Neuronal stem cell (in vitro differentiated cells): ENCODE measurements around the gene PTTG1IP2.

ENCODE experiments used
- DNase-seq: peaks from one replicate; pipeline ENCODE4 v3.0.0-alpha.2; 2013; ENCODE audit warnings: low spot score
- H2AFZ ChIP-seq: one replicate; pipeline ENCODE4 v1.6.1; 2013; ENCODE audit warnings: mild to moderate bottlenecking, low read length, inconsistent platforms
- H2AK5ac ChIP-seq: 2 replicates; pipeline ENCODE4 v1.6.1; 2013; ENCODE audit warnings: low read depth, mild to moderate bottlenecking, inconsistent platforms, low read length, moderate library complexity, mixed read lengths
- H2BK120ac ChIP-seq: 2 replicates; pipeline ENCODE4 v1.6.1; 2013; ENCODE audit warnings: low read depth, mild to moderate bottlenecking, inconsistent platforms, low read length, moderate library complexity, mixed read lengths
- H2BK12ac ChIP-seq: one replicate; pipeline ENCODE4 v1.6.1; 2013; ENCODE audit warnings: low read length, inconsistent platforms
- H2BK15ac ChIP-seq: 2 replicates; pipeline ENCODE4 v1.6.1; 2013; ENCODE audit warnings: mild to moderate bottlenecking, low read length, inconsistent platforms, mixed read lengths
- H2BK5ac ChIP-seq: one replicate; pipeline ENCODE4 v1.6.1; 2013; ENCODE audit warnings: inconsistent platforms, mild to moderate bottlenecking, low read length, moderate library complexity
- H3K14ac ChIP-seq: one replicate; pipeline ENCODE4 v1.6.1; 2013; ENCODE audit warnings: low read length, inconsistent platforms
- H3K18ac ChIP-seq: 2 replicates; pipeline ENCODE4 v1.6.1; 2013; ENCODE audit warnings: low read length, inconsistent platforms
- H3K23ac ChIP-seq: 2 replicates; pipeline ENCODE4 v1.6.1; 2013; ENCODE audit warnings: low read depth, mild to moderate bottlenecking, mixed read lengths, low read length, inconsistent platforms; ENCODE audit not compliant: poor library complexity
- H3K27ac ChIP-seq: replicated peaks from 3 replicates; pipeline ENCODE4 v1.5.1; 2013; ENCODE audit warnings: low read length, inconsistent platforms
- H3K27me3 ChIP-seq, 3 experiments: 2 replicates each; pipeline ENCODE4 v1.6.1; 2013; ENCODE audit warnings: low read length in 3 of 3, mild to moderate bottlenecking in 2 of 3, inconsistent platforms in 1 of 3, low read depth in 1 of 3, mixed read lengths in 1 of 3, moderate library complexity in 1 of 3; ENCODE audit not compliant: control insufficient read depth in 3 of 3, insufficient read depth in 3 of 3
- H3K36me3 ChIP-seq, 2 donors: replicated peaks in 1 of 2; 2 replicates each; pipeline ENCODE4 v1.6.1; 2013; ENCODE audit warnings: low read length in 2 of 2; ENCODE audit not compliant: control insufficient read depth in 2 of 2, insufficient read depth in 2 of 2
- H3K4ac ChIP-seq: 2 replicates; pipeline ENCODE4 v1.6.1; 2013; ENCODE audit warnings: inconsistent platforms, mild to moderate bottlenecking, low read length, moderate library complexity
- H3K4me1 ChIP-seq, 2 donors: 1 replicate in 1 of 2; 2 replicates in 1 of 2; pipeline ENCODE4 v1.6.1; 2013; ENCODE audit warnings: low read length in 2 of 2, low read depth in 1 of 2; ENCODE audit not compliant: control insufficient read depth in 2 of 2, insufficient read depth in 1 of 2
- H3K4me2 ChIP-seq: one replicate; pipeline ENCODE4 v1.6.1; 2013; ENCODE audit warnings: mild to moderate bottlenecking, low read length, inconsistent platforms; ENCODE audit not compliant: insufficient read depth, poor library complexity, severe bottlenecking
- H3K4me3 ChIP-seq, 2 donors: 2 replicates each; pipeline ENCODE4 v1.5.1; 2013; ENCODE audit warnings: low read length in 2 of 2, mild to moderate bottlenecking in 2 of 2, inconsistent platforms in 1 of 2, moderate library complexity in 1 of 2
- H3K79me1 ChIP-seq: one replicate; pipeline ENCODE4 v1.6.1; 2013; ENCODE audit warnings: low read depth, mild to moderate bottlenecking, inconsistent platforms, low read length, moderate library complexity
- H3K9ac ChIP-seq: one replicate; pipeline ENCODE4 v1.6.1; 2013; ENCODE audit warnings: mild to moderate bottlenecking, low read depth, low read length, inconsistent platforms; ENCODE audit not compliant: poor library complexity
- H3K9me3 ChIP-seq, 2 donors: replicated peaks in 1 of 2; 2 replicates each; pipeline versions ENCODE3 to v1.6.1; 2013; ENCODE audit warnings: low read length in 2 of 2, mild to moderate bottlenecking in 2 of 2, inconsistent platforms in 1 of 2, low read depth in 1 of 2, mixed read lengths in 1 of 2, moderate library complexity in 1 of 2; ENCODE audit not compliant: control insufficient read depth in 2 of 2, insufficient read depth in 1 of 2
- H4K8ac ChIP-seq: one replicate; pipeline ENCODE4 v1.6.1; 2013; ENCODE audit warnings: low read depth, mild to moderate bottlenecking, inconsistent platforms, low read length, moderate library complexity
- H4K91ac ChIP-seq: one replicate; pipeline ENCODE4 v1.6.1; 2013; ENCODE audit warnings: low read length, low read depth, mild to moderate bottlenecking, inconsistent platforms; ENCODE audit not compliant: poor library complexity
- WGBS, 2 donors: extraction: QIAGEN DNeasy Blood & Tissue Kit; methylation state at CpG; one replicate each; pipeline ENCODE4 v1.1.7; 2013; ENCODE audit warnings: missing lambda C conversion rate in 2 of 2, mixed read lengths in 1 of 2; ENCODE audit not compliant: insufficient read length in 2 of 2, insufficient replicate concordance in 1 of 2; ENCODE audit errors: extremely low coverage in 2 of 2; 5-methylcytosine and 5-hydroxymethylcytosine counted together

The PTTG1IP2 gene

DNA sequence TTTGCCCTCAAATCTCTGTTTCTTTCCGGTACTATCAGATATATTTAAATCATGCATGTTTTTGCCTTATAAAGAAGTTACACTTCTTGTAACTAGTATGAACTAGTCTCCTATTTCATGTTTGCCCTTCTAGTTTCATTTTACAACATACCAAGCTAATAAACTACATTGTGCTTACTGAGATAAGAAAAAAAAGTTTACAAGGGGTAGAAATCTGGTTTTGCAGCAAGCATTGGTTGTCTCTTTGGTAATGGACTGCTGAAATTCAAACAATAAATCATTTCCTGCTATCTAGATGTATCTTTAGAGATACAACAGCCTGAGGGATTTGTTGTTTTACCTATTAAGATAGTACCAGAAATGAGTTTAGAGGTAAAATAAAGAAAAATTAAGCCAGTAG lies 18.8 kb downstream of the PTTG1IP2 start:
- Histone ChIP-seq H3K27ac (no peak overlapping the region), H2BK120ac (no peak overlapping the region), H3K9ac (no peak overlapping the region), H2AFZ (no peak overlapping the region), H3K9me3 (no peaks in the 10 kb centered on the region), H3K4me3 (no peak overlapping the region), H3K14ac (no peak overlapping the region), H4K91ac (no peak overlapping the region), H3K36me3 (no peaks in the 10 kb centered on the region), H3K18ac (no peak overlapping the region), H2BK12ac (no peak overlapping the region), H3K27me3 (no peaks in the 10 kb centered on the region), H2BK5ac (no peak overlapping the region), H2BK15ac (no peak overlapping the region), H4K8ac (no peak overlapping the region), H3K4me1 (peaks cover 0 to 3% of the 10 kb centered on the region in 2 donors), H3K4me2 (no peak overlapping the region), H3K79me1 (no peaks in the 10 kb centered on the region), H2AK5ac (no peak overlapping the region), H3K23ac (no peak overlapping the region), H3K4ac (no peak overlapping the region)
- WGBS, 2 donors, result no CpG with 5 or more reads among the region's 1 CpG
- no peak for DNase-seq

DNA sequence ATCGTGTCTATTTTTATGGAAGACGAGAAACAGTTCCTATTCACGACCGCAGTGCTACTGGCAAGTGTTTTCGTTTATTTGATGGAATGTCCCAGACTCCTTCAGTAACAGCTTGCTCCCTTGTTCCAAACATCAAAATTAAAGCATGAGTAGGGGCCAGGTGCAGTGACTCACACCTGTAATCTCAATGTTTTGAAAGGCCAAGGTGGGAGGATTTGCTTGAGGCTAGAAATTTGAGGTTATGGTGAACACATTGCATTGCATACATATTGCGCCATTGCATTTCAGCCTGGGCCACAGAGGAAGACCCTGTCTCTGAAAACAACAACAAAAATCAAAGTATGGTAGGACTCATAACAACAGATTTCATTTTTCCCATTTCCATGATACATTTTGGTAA lies 22.8 kb downstream of the PTTG1IP2 start:
- no peak overlapping the region for H3K4me3 ChIP-seq
- H3K27me3 ChIP-seq, result no peaks in the 10 kb centered on the region
- H3K4me1 ChIP-seq, result no peaks in the 10 kb centered on the region
- H2AK5ac ChIP-seq, result no peak overlapping the region
- no peaks in the 10 kb centered on the region for H3K9me3 ChIP-seq
- H2BK12ac ChIP-seq, result no peak overlapping the region
- no peak overlapping the region for H2BK120ac ChIP-seq
- no peak overlapping the region for H3K23ac ChIP-seq
- WGBS, 2 donors, result no CpG with 5 or more reads among the region's 6 CpGs
- H3K4me2 ChIP-seq, result no peak overlapping the region
- no peak overlapping the region for H2BK15ac ChIP-seq
- H3K36me3 ChIP-seq, result no peaks in the 10 kb centered on the region
- H2BK5ac ChIP-seq, result no peak overlapping the region
- no peak overlapping the region for H3K18ac ChIP-seq
- no peak overlapping the region for H3K27ac ChIP-seq
- no peak overlapping the region for H2AFZ ChIP-seq
- H3K14ac ChIP-seq, result no peak overlapping the region
- H4K8ac ChIP-seq, result no peak overlapping the region
- H4K91ac ChIP-seq, result no peak overlapping the region
- H3K4ac ChIP-seq, result no peak overlapping the region
- no peak overlapping the region for H3K9ac ChIP-seq
- no peaks in the 10 kb centered on the region for H3K79me1 ChIP-seq
- DNase-seq, result no peak

GRCh38 chr7:90495241-90495640 lies 25.8 kb downstream of the PTTG1IP2 start:
- no peak overlapping the region for H3K4me3 ChIP-seq
- H3K14ac ChIP-seq, result no peak overlapping the region
- no peaks in the 10 kb centered on the region for H3K36me3 ChIP-seq

DNA sequence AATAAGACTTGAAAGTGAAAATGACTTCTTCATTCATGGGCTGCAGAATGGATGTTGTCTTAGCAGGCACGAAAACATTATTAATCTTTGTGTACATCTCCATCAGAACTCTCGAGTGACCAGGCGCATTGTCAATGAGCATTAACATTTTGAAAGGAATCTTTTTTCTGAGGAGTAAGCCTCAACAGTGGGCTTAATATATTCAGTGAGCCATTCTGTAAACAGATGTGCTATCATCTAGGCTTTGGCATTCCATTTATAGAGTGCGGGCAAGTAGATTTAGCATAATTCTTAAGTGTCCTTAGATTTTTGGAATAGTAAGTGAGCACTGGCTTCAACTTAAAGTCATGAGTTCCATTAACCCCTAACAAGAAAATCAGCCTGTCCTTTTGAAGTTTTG lies 33.1 kb downstream of the PTTG1IP2 start:
- H2BK12ac ChIP-seq, result no peak overlapping the region

More at GRCh38 chr7:90495241-90495640, 25.8 kb downstream of the PTTG1IP2 start:
- H3K4me2 ChIP-seq, result no peak overlapping the region
- H2BK5ac ChIP-seq, result no peak overlapping the region
- WGBS, 2 donors, result no CpG with 5 or more reads among the region's 1 CpG
- H3K79me1 ChIP-seq, result no peaks in the 10 kb centered on the region
- H4K8ac ChIP-seq, result no peak overlapping the region
- H2BK12ac ChIP-seq, result no peak overlapping the region
- H3K27ac ChIP-seq, result no peak overlapping the region
- H2AFZ ChIP-seq, result no peak overlapping the region
- H3K27me3 ChIP-seq, result no peaks in the 10 kb centered on the region
- H3K4ac ChIP-seq, result no peak overlapping the region
- H3K9me3 ChIP-seq, result no peaks in the 10 kb centered on the region
- no peak for DNase-seq
- no peak overlapping the region for H2BK120ac ChIP-seq
- no peak overlapping the region for H3K23ac ChIP-seq
- H3K18ac ChIP-seq, result no peak overlapping the region
- H3K4me1 ChIP-seq, result no peaks in the 10 kb centered on the region
- H3K9ac ChIP-seq, result no peak overlapping the region
- no peak overlapping the region for H2AK5ac ChIP-seq
- H4K91ac ChIP-seq, result no peak overlapping the region
- H2BK15ac ChIP-seq, result no peak overlapping the region

More for the DNA sequence above, 33.1 kb downstream of the PTTG1IP2 start:
- Histone ChIP-seq H2AK5ac (no peak overlapping the region), H3K9ac (no peak overlapping the region), H3K79me1 (no peaks in the 10 kb centered on the region), H4K91ac (no peak overlapping the region), H3K4me2 (no peak overlapping the region), H3K4ac (no peak overlapping the region), H3K9me3 (no peaks in the 10 kb centered on the region), H3K27ac (no peak overlapping the region), H3K14ac (no peak overlapping the region), H2AFZ (no peak overlapping the region), H2BK15ac (no peak overlapping the region), H3K23ac (no peak overlapping the region), H2BK120ac (no peak overlapping the region), H3K27me3 (no peaks in the 10 kb centered on the region), H3K18ac (no peak overlapping the region), H3K4me1 (no peaks in the 10 kb centered on the region), H4K8ac (no peak overlapping the region), H3K36me3 (no peaks in the 10 kb centered on the region), H3K4me3 (no peak overlapping the region), H2BK5ac (no peak overlapping the region)
- no peak for DNase-seq
- WGBS, 2 donors, result no CpG with 5 or more reads among the region's 4 CpGs
